Measurements from ENCODE around the gene FHIP1A. TPM values are rescaled to one million over a fixed set of nuclear protein-coding genes. Genes with fewer than 3 reads are reported as not detected.

Gene FHIP1A
- total and polyA plus RNA-seq, 2 experiments from 2014 or later, result 0.11 TPM; not detected in 1

DNA sequence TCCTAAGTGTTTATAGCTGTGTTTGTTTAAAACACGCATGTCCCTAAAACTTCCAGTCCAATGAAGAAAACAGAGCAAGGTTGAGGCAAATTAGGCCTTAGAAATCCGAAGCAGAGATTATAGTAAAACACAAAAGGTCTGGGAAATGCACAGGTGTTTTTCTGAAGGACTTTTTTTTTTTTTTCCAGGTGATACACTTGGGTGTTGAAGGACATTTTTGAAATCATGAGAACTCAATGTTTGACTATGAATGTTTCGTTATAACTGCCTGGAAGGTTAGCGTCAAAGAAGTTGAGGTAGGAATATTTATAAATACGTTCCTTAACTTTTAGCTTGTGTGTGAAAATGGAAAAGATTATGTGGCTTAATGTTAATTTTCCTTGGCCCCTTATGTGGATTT, 45.5 kb downstream of the FHIP1A start:
- Histone ChIP-seq H3K27ac (no peak overlapping the region), H3K36me3 (ENCODE audit: low read depth) (no peaks in the 10 kb centered on the region), H3K27me3 (replicated peaks; ENCODE audit: insufficient read depth) (no peaks in the 10 kb centered on the region), H3K4me3 (no peak overlapping the region), H3F3A (ENCODE audit: insufficient read depth) (no peaks in the 10 kb centered on the region), H3K9me3 (ENCODE audit: low read depth) (no peaks in the 10 kb centered on the region), H4K20me1 (ENCODE audit: insufficient read depth) (no peaks in the 10 kb centered on the region), H3K79me2 (ENCODE audit: insufficient read depth) (no peaks in the 10 kb centered on the region), H2AFZ (no peak overlapping the region), H3K4me1 (ENCODE audit: insufficient read depth) (no peaks in the 10 kb centered on the region), H3K4me2 (ENCODE audit: unreplicated experiment) (no peak overlapping the region), H3K9me2 (ENCODE audit: insufficient read depth) (no peaks in the 10 kb centered on the region), H3K9ac (no peak overlapping the region)
- in situ Hi-C loops (cut with MboI), result no loop called here
- no peak for DNase-seq
- TF ChIP-seq EZH2 (IDR thresholded peaks at IDR 0.05; ENCODE audit: insufficient read depth, poor library complexity, severe bottlenecking), result no peak
- TF ChIP-seq EZH2phosphoT487 (IDR thresholded peaks at IDR 0.05; ENCODE audit: insufficient read depth, low read depth), result no peak
- WGBS, 2 experiments (ENCODE audit: low coverage in 1 of 2, low lambda C conversion rate in 2 of 2, missing lambda C conversion rate in 2 of 2), result 79 to 80% methylated on average over 5 of the region's 5 CpGs

DNA sequence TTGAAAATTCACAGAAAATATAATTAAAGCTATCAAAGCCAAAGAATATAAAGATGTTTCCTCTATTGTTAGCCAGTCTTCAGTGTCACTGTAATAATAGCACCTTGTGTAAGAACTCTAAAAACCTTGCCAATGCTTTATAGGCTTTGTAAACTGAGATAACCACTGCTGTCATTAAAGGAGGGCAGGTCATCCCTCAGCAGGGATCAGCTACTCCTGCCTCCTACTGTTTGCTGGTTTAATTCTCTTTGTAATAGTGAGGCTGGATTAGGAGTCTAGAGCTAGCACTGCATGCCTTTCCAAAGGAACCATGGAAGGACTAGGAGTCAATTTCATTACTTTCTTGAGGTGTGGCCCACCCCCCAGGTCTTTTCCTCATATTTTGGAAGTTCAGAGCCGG, 46.2 kb downstream of the FHIP1A start:
- TF ChIP-seq EZH2phosphoT487 (IDR thresholded peaks at IDR 0.05; ENCODE audit: insufficient read depth, low read depth) (no peak), EZH2 (IDR thresholded peaks at IDR 0.05; ENCODE audit: insufficient read depth, poor library complexity, severe bottlenecking) (no peak)
- WGBS, 2 experiments (ENCODE audit: low coverage in 1 of 2, low lambda C conversion rate in 2 of 2, missing lambda C conversion rate in 2 of 2), result 78 to 86% methylated on average over 1 of the region's 1 CpG
- Histone ChIP-seq H3K4me3 (no peak overlapping the region), H4K20me1 (ENCODE audit: insufficient read depth) (no peaks in the 10 kb centered on the region), H3K27ac (no peak overlapping the region), H2AFZ (no peak overlapping the region), H3K79me2 (ENCODE audit: insufficient read depth) (no peaks in the 10 kb centered on the region), H3F3A (ENCODE audit: insufficient read depth) (no peaks in the 10 kb centered on the region), H3K27me3 (replicated peaks; ENCODE audit: insufficient read depth) (no peaks in the 10 kb centered on the region), H3K9me3 (ENCODE audit: low read depth) (no peaks in the 10 kb centered on the region), H3K4me1 (ENCODE audit: insufficient read depth) (no peaks in the 10 kb centered on the region), H3K4me2 (ENCODE audit: unreplicated experiment) (no peak overlapping the region), H3K36me3 (ENCODE audit: low read depth) (no peaks in the 10 kb centered on the region), H3K9me2 (ENCODE audit: insufficient read depth) (no peaks in the 10 kb centered on the region), H3K9ac (no peak overlapping the region)
- DNase-seq, result no peak
- in situ Hi-C loops (cut with MboI), result no loop called here

DNA sequence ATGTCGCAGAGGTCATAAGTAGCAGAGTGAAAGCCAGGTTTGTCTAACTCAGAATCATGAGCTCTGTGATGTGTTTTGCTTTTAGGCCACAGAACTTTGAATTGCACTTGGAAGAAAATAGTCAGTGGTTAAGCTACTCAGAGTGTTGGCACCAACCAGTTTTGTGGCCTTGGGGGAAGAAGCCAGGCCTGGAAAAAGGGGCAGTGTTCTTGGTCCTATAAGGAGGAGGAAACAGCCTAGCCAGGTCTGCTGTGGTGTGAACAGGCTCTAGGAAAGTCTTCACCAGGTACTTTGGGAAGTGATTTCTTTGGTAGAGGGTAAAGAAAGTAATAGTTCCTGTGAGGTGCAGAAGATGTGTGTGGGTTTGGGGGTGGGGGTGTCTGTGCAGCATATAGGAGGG, 49.2 kb downstream of the FHIP1A start:
- H3K79me2 ChIP-seq (ENCODE audit: insufficient read depth), result no peaks in the 10 kb centered on the region
- no peak overlapping the region for H3K4me2 ChIP-seq (ENCODE audit: unreplicated experiment)
- no peaks in the 10 kb centered on the region for H4K20me1 ChIP-seq (ENCODE audit: insufficient read depth)
- H2AFZ ChIP-seq, result no peak overlapping the region
- no peak overlapping the region for H3K9ac ChIP-seq
- in situ Hi-C loops (cut with MboI), result no loop called here
- H3K4me1 ChIP-seq (ENCODE audit: insufficient read depth), result no peaks in the 10 kb centered on the region
- no peak overlapping the region for H3K4me3 ChIP-seq
- no peaks in the 10 kb centered on the region for H3K27me3 ChIP-seq (replicated peaks; ENCODE audit: insufficient read depth)
- TF ChIP-seq EZH2 (IDR thresholded peaks at IDR 0.05; ENCODE audit: insufficient read depth, poor library complexity, severe bottlenecking) (no peak), EZH2phosphoT487 (IDR thresholded peaks at IDR 0.05; ENCODE audit: insufficient read depth, low read depth) (no peak)
- DNase-seq, result no peak
- no peaks in the 10 kb centered on the region for H3K36me3 ChIP-seq (ENCODE audit: low read depth)
- no peaks in the 10 kb centered on the region for H3K9me3 ChIP-seq (ENCODE audit: low read depth)
- H3F3A ChIP-seq (ENCODE audit: insufficient read depth), result no peaks in the 10 kb centered on the region
- WGBS, 2 experiments (ENCODE audit: low coverage in 1 of 2, low lambda C conversion rate in 2 of 2, missing lambda C conversion rate in 2 of 2), result 97 to 100% methylated on average over 1 of the region's 1 CpG
- no peak overlapping the region for H3K27ac ChIP-seq
- no peaks in the 10 kb centered on the region for H3K9me2 ChIP-seq (ENCODE audit: insufficient read depth)

Other genes with a start within 250 kb of the FHIP1A start
- not detected in 2 replicates for gene PRSS48, start 132.0 kb upstream of the FHIP1A start, total RNA-seq (2014; rRNA removed; shearing (Covaris generic))
- gene PRSS48, start 132.0 kb upstream of the FHIP1A start, polyA plus RNA-seq (2016; fragmentation: Nextera tagmentation; extraction: Ambion mirVana), result not detected in 2 replicates
- gene SH3D19, start 83.6 kb upstream of the FHIP1A start, total RNA-seq (2014; rRNA removed; shearing (Covaris generic)), result 47.8 and 48.2 TPM in 2 replicates
- gene SH3D19, start 83.6 kb upstream of the FHIP1A start, polyA plus RNA-seq (2016; fragmentation: Nextera tagmentation; extraction: Ambion mirVana), result 29.1 and 36.5 TPM in 2 replicates

Data from GM23248 (cell line).